Lung (tissue), 12 donors: Measurements from ENCODE around the gene C6orf62. TPM values are rescaled to one million over a fixed set of nuclear protein-coding genes. Genes with fewer than 3 reads are reported as not detected.
A peak's percentile ranks its signal among the peaks of the same experiment; 100 is the strongest.
"Not testable (repeated sequence)": the region's sequence is repeated elsewhere in the genome, so short reads cannot be mapped to it uniquely, and the experiment has no call there.

Experiments used
- ATAC-seq: fragments of 200-7000 bp; cut with Tn5 transposase; one replicate; pipeline ENCODE4 v1.9.1; 2020; ENCODE audit warnings: moderate number of reproducible peaks; ENCODE audit not compliant: insufficient read depth, low FRiP score
- DNase-seq, 3 donors: peaks; one replicate each; pipeline ENCODE4 v3.0.0-alpha.2; 2013 to 2017
- H3K27ac ChIP-seq, 2 donors: one replicate each; pipeline ENCODE4 v1.5.1; 2013; ENCODE audit warnings: mild to moderate bottlenecking in 2 of 2, moderate library complexity in 2 of 2, control low read depth in 1 of 2, inconsistent platforms in 1 of 2, low read depth in 1 of 2, low read length in 1 of 2
- H3K27me3 ChIP-seq, 3 donors: one replicate each; pipeline ENCODE4 v1.5.1; 2013; ENCODE audit warnings: low read length in 2 of 3; ENCODE audit not compliant: control insufficient read depth in 3 of 3, insufficient read depth in 3 of 3
- H3K36me3 ChIP-seq, 4 donors: one replicate each; pipeline ENCODE4 v1.5.1; 2013; ENCODE audit warnings: low read length in 4 of 4, mild to moderate bottlenecking in 1 of 4, moderate library complexity in 1 of 4; ENCODE audit not compliant: control insufficient read depth in 4 of 4, insufficient read depth in 4 of 4
- H3K4me1 ChIP-seq, 5 donors: one replicate each; pipeline ENCODE4 v1.5.1; 2013; ENCODE audit warnings: low read length in 5 of 5, mild to moderate bottlenecking in 2 of 5, moderate library complexity in 1 of 5; ENCODE audit not compliant: control insufficient read depth in 5 of 5, insufficient read depth in 5 of 5
- H3K4me3 ChIP-seq: one replicate; pipeline ENCODE4 v1.5.1; 2013; ENCODE audit warnings: mild to moderate bottlenecking, control low read depth, moderate library complexity
- H3K9ac ChIP-seq, 2 donors: one replicate each; pipeline ENCODE4 v1.5.1; 2013; ENCODE audit warnings: low read length in 2 of 2, control low read depth in 1 of 2; ENCODE audit not compliant: insufficient read depth in 1 of 2
- H3K9me3 ChIP-seq, 4 donors: one replicate each; pipeline ENCODE4 v1.5.1; 2013; ENCODE audit warnings: low read length in 3 of 4, mild to moderate bottlenecking in 1 of 4, moderate library complexity in 1 of 4; ENCODE audit not compliant: control insufficient read depth in 4 of 4, insufficient read depth in 3 of 4
- WGBS, 2 donors: extraction: QIAGEN DNeasy Blood & Tissue Kit; methylation state at CpG; one replicate each; pipeline ENCODE4 v1.1.7; 2013; 5-methylcytosine and 5-hydroxymethylcytosine counted together
- polyA plus RNA-seq, 2 donors: library from polyadenylated mRNA; stranded (reverse); fragments of 200-250 nt; gene quantifications; one replicate each; pipeline ENCODE4 v1.2.1, GENCODE V29; 2013
- total RNA-seq, 2 donors: library from RNA; depleted of rRNA in 1 of 2; stranded (reverse); fragments of >200 nt in 1 of 2; gene quantifications; one replicate each; pipeline ENCODE4 v1.2.1, GENCODE V29; 2014 to 2021
- TF ChIP-seq, protein P1 (sequence below): IDR thresholded peaks from 2 replicates; pipeline ENCODE4 v1.5.1; 2012; ENCODE audit warnings: mild to moderate bottlenecking; ENCODE audit errors: control extremely low read depth, extremely low read depth
- donor health status: control.
- donor health status: control.
- donor health status: Bipolar disorder and iron deficiency.
- donor health status: healthy.
- donor health status: DM: yes; HTN: yes; CAD: no.

C6orf62 gene
- total and polyA plus RNA-seq, 4 donors = 71.8 to 123 (median 80.1) TPM

GRCh38 chr6:24672620-24673182 is 46.3 kb downstream of the C6orf62 start:
- Histone ChIP-seq H3K4me3 (no peak overlapping the region), H3K9me3 (peaks cover 0 to 10% (median 0%) of the 10 kb centered on the region in 4 donors), H3K4me1 (peaks cover 0 to 5% (median 3%) of the 10 kb centered on the region in 5 donors), H3K36me3 (peaks cover 0 to 2% (median 0%) of the 10 kb centered on the region in 4 donors), H3K27ac (no peak overlapping the region), H3K27me3 (no peaks in the 10 kb centered on the region), H3K9ac (no peak overlapping the region)
- TF ChIP-seq, protein P1, sequence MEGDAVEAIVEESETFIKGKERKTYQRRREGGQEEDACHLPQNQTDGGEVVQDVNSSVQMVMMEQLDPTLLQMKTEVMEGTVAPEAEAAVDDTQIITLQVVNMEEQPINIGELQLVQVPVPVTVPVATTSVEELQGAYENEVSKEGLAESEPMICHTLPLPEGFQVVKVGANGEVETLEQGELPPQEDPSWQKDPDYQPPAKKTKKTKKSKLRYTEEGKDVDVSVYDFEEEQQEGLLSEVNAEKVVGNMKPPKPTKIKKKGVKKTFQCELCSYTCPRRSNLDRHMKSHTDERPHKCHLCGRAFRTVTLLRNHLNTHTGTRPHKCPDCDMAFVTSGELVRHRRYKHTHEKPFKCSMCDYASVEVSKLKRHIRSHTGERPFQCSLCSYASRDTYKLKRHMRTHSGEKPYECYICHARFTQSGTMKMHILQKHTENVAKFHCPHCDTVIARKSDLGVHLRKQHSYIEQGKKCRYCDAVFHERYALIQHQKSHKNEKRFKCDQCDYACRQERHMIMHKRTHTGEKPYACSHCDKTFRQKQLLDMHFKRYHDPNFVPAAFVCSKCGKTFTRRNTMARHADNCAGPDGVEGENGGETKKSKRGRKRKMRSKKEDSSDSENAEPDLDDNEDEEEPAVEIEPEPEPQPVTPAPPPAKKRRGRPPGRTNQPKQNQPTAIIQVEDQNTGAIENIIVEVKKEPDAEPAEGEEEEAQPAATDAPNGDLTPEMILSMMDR = no peak
- ATAC-seq = no peak
- WGBS, 2 donors = 93 to 94% methylated on average over 6 of the region's 6 CpGs
- no peak for DNase-seq

DNA sequence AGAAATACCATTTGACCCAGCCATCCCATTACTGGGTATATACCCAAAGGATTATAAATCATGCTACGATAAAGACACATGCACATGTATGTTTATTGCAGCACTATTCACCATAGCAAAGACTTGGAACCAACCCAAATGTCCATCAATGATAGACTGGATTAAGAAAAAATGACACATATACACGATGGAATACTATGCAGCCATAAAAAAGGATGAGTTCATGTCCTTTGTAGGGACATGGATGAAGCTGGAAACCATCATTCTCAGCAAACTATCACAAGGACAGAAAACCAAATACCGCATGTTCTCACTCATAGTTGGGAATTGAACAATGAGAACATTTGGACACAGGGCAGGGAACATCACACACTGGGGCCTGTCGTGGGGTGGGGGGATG is 47.9 kb downstream of the C6orf62 start:
- not testable (repeated sequence) for ATAC-seq, H3K27ac ChIP-seq, H3K27me3 ChIP-seq, H3K9ac ChIP-seq, H3K4me3 ChIP-seq, DNase-seq, H3K4me1 ChIP-seq, H3K36me3 ChIP-seq
- 94 to 97% methylated on average over 4 of the region's 4 CpGs for WGBS, 2 donors
- peaks cover 0 to 10% (median 0%) of the 10 kb centered on the region in 4 donors for H3K9me3 ChIP-seq

DNA sequence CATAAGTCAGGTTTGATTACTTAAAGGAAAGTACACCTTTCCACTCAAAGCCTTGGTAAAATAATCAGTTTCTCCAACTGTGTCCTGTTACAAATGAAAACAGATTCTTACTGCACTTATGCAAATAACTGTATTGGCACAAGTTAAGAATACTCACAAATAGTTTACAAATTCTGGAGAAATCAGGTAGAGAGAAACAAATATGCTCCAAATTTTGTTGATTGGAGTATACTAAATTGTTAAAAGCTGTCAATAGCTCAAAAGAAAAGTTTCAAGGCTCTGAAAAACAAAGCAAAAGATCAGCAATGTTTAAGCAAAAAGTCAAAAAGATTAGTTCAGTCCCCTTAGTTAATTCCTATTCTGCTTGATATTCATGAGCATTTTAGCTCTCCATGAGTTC is 48.5 kb downstream of the C6orf62 start:
- Histone ChIP-seq H3K9me3 (peaks cover 0 to 10% (median 0%) of the 10 kb centered on the region in 4 donors), H3K4me1 (peaks cover 0 to 14% (median 3%) of the 10 kb centered on the region in 5 donors)
- H3K9ac ChIP-seq, H3K36me3 ChIP-seq, H3K27ac ChIP-seq, H3K4me3 ChIP-seq, H3K27me3 ChIP-seq, ATAC-seq: not testable (repeated sequence)
- DNase-seq = peak in 1 of 3 donors; percentile 12

- no peak overlapping the region for H3K9ac ChIP-seq
- WGBS, 2 donors = 92 to 95% methylated on average over 9 of the region's 9 CpGs
Measured at GRCh38 chr6:24668997-24669361, 50.0 kb downstream of the C6orf62 start.

DNA sequence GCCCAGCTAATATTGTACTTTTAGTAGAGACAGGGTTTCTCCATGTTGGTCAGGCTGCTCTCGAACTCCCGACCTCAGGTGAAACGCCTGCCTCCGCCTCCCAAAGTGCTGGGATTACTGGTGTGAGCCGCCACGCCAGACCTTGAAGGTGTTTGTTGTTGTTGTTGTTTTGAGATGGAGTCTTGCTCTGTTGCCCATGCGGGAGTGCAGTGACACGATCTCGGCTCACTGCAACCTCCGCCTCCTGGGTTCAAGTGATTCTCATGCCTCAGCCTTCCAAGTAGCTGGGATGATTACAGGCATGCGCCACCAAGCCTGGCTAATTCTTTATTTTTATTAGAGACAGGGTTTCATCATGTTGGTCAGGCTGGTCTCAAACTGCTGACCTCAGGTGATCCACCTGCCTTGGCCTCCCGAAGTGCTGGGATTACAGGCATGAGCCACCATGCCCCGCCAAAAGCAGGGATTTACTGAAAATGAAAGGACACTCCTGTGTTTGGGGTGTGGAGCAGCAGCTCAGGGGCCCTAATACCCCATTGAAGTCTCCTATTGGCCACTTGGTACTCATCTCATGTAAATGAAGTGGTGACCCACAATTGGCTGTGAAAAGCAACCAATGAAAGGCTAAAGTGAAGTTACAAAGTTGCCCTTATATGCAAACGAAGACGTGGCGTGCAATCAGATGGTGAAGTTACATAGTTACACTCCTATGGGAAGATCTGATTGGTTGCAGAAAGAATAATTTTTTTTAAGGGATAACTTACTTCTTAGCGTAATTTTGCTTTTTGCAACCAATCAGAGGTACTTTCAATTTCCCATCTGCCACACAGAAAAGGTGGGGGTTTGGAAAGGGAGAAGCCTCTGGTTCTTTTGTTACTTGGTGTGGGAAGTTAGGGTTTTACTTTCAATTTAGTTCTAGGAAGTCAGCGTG is 50.6 kb downstream of the C6orf62 start:
- not testable (repeated sequence) for DNase-seq, H3K36me3 ChIP-seq, H3K9me3 ChIP-seq, H3K27me3 ChIP-seq, ATAC-seq, H3K4me3 ChIP-seq, H3K9ac ChIP-seq, H3K27ac ChIP-seq
- WGBS, 2 donors = 94 to 98% methylated on average over 18 of the region's 18 CpGs
- H3K4me1 ChIP-seq = peaks cover 0 to 24% (median 10%) of the 10 kb centered on the region in 5 donors

More at GRCh38 chr6:24668997-24669361, 50.0 kb downstream of the C6orf62 start:
- Histone ChIP-seq H3K4me1 (peaks cover 0 to 24% (median 10%) of the 10 kb centered on the region in 5 donors), H3K27me3 (no peaks in the 10 kb centered on the region), H3K27ac (no peak overlapping the region), H3K36me3 (peaks cover 0 to 4% (median 2%) of the 10 kb centered on the region in 4 donors), H3K4me3 (no peak overlapping the region), H3K9me3 (peaks cover 0 to 9% (median 0%) of the 10 kb centered on the region in 4 donors)
- TF ChIP-seq, protein P1 = no peak
- DNase-seq = no peak
- ATAC-seq = no peak
